HG02973 (cell line): ENCODE measurements around the gene TMEM120B.

Source experiments
- ATAC-seq: cut with Tn5 transposase; IDR thresholded peaks from one replicate; pipeline ENCODE4 v1.9.1; 2021; ENCODE audit warnings: moderate library complexity; ENCODE audit not compliant: unreplicated experiment

TMEM120B gene

GRCh38 chr12:121812921-121813896 is 100.7 kb downstream of the TMEM120B start:
- no peak for ATAC-seq

DNA sequence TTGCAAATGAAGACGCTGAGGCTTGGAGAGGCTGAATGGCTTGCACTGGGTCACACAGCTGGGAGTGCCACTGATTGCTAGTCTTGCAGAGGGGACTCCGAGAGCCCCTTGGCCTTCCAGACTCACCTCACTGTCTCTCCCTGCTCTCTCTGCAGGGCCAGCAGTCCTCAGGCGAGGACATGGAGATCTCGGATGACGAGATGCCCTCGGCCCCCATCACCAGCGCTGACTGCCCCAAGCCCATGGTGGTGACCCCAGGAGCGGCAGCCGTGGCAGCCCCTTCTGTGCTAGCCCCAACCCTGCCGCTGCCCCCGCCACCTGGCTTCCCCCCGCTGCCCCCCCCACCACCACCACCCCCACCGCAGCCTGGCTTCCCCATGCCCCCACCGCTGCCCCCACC is 101.4 kb downstream of the TMEM120B start:
- no peak for ATAC-seq

DNA sequence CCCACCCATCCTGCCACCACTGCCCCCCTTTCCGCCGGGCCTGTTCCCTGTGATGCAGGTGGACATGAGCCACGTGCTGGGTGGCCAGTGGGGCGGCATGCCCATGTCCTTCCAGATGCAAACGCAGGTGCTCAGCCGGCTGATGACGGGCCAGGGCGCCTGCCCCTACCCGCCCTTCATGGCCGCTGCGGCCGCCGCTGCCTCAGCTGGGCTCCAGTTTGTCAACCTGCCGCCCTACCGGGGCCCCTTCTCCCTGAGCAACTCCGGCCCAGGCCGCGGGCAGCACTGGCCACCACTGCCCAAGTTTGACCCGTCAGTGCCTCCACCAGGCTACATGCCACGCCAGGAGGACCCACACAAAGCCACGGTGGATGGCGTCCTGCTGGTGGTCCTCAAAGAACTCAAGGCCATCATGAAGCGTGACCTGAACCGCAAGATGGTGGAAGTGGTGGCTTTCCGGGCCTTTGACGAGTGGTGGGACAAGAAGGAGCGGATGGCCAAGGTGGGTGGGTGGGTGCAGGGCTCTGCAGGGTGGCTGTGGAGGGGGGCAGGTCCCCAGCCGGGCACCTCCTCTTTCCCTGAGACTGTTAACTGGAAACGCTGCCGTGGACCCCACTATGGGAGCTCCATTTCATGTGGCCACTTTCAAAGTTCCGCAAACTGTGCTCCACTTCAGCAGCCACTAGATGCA is 102.0 kb downstream of the TMEM120B start:
- ATAC-seq = no peak

- no peak for ATAC-seq
Observed at GRCh38 chr12:121815263-121815662, 102.7 kb downstream of the TMEM120B start.

GRCh38 chr12:121816925-121817647 is 104.5 kb downstream of the TMEM120B start:
- no peak for ATAC-seq

DNA sequence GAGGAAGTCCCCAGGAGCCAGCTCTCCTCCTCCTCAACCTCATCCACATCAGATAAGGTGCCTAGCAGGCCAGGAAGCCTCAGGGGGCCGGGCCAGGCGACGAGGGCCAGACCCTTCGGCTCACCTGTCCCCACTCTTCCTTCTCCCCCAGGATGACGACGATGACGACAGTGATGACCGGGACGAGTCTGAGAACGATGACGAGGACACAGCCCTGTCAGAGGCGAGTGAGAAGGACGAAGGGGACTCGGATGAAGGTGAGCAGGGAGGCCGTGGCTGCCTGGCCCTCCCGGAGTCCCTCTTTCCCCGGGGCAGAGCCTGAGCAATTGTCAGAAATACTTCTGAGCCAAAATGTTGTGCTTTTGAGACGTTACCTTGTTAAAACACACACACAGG is 105.1 kb downstream of the TMEM120B start:
- no peak for ATAC-seq

DNA sequence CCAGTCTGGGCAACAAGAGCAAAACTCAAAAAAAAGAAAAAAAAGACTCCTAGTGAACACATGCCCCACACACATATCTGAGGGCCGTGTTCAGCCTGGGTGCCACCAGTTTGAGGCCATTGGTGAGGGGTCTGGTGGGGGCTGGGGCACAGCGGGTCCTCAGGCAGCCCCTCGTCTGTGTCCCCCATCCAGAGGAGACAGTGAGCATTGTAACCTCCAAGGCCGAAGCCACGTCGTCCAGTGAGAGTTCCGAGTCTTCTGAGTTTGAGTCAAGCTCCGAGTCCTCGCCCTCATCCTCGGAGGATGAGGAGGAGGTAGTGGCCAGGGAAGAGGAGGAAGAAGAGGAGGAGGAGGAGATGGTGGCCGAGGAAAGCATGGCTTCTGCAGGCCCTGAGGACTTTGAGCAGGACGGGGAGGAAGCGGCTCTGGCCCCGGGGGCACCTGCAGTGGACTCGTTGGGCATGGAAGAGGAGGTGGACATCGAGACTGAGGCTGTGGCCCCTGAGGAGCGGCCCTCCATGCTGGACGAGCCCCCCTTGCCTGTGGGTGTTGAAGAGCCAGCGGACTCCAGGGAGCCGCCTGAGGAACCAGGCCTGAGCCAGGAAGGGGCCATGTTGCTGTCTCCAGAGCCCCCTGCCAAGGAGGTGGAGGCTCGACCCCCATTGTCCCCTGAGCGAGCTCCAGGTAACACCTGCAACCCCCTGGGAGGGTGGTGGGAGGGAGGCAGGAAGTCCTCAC is 106.8 kb downstream of the TMEM120B start:
- ATAC-seq = no peak

- ATAC-seq = no peak
Observed at GRCh38 chr12:121820056-121820455, 107.5 kb downstream of the TMEM120B start.

DNA sequence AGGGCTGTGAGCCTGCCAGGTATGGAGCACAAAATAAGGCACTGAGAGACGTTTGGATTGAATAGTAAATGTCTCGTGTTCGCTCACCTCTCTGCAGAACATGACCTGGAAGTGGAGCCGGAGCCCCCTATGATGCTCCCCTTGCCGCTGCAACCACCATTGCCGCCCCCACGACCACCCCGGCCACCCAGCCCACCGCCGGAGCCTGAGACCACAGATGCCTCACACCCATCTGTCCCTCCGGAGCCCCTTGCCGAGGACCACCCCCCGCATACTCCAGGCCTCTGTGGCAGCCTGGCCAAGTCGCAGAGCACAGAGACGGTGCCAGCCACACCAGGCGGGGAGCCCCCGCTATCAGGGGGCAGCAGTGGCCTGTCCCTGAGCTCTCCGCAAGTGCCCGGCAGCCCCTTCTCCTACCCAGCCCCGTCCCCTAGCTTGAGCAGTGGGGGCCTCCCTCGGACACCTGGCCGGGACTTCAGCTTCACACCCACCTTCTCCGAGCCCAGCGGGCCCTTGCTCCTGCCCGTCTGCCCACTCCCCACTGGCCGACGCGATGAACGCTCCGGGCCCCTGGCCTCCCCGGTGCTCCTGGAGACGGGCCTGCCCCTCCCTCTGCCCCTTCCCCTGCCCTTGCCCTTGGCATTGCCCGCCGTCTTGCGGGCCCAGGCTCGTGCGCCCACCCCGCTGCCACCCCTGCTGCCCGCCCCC is 110.0 kb downstream of the TMEM120B start:
- no peak for ATAC-seq

GRCh38 chr12:121823101-121823726 is 110.7 kb downstream of the TMEM120B start:
- ATAC-seq = no peak

DNA sequence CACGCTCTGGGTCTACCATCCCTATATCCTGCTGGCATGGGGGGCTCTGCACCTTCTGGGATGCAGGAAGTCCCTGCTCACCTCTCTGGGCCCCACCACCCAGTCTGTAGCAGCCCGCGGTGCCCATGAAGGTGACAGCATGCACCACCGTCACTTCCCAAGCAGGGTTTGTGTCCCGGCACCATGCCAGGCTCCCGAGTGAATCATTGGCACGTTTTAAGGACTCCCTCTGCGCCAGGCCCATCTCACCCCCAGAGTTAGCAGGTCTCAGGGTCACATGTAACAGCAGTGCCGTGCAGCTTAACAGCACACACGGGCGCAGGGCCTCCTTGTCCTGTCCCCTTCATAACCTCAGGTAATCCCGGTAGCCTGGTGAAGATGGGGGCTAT is 111.2 kb downstream of the TMEM120B start:
- no peak for ATAC-seq

- no peak for ATAC-seq
Observed at GRCh38 chr12:121825041-121825523, 112.5 kb downstream of the TMEM120B start.

DNA sequence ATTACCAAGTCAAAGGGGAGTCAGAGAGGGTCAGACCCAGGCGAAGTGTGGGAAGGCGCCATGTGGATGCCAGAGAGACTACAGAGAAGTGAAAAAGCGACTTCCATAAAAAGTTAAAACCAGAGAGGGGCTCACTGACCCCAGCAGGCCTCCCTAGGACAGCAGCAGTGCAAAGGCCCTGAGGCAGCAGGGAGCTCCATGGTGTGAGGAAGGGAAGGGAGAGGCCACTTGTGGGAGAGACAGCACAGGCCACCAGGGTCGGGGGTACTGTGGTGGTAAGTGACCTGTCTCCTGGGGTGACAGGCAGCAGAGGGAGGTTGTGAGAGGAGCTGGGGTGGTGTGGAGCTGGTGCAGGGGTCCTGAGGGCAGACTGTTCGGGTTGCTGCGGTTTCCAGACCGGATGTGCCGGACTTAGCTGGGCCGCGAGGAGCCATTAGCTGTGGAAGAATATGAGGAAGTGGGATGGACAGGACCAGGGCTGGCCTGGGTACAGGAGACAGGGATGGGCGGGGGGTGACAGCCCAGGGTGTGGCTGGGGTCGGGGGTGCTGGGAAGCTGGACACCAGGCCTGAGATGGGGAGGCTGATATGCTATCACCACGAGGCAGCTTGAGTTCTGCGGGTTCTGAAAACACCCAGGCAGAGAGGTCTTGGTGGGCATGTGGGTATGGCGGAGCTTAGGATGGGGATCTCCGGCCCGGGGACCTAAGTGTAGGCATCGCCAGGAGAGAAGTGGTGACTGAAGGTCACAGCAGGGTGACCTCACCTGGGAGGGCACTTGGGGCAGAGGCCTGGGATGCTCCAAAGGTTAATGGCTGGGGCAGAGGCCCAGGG is 114.0 kb downstream of the TMEM120B start:
- ATAC-seq = no peak

DNA sequence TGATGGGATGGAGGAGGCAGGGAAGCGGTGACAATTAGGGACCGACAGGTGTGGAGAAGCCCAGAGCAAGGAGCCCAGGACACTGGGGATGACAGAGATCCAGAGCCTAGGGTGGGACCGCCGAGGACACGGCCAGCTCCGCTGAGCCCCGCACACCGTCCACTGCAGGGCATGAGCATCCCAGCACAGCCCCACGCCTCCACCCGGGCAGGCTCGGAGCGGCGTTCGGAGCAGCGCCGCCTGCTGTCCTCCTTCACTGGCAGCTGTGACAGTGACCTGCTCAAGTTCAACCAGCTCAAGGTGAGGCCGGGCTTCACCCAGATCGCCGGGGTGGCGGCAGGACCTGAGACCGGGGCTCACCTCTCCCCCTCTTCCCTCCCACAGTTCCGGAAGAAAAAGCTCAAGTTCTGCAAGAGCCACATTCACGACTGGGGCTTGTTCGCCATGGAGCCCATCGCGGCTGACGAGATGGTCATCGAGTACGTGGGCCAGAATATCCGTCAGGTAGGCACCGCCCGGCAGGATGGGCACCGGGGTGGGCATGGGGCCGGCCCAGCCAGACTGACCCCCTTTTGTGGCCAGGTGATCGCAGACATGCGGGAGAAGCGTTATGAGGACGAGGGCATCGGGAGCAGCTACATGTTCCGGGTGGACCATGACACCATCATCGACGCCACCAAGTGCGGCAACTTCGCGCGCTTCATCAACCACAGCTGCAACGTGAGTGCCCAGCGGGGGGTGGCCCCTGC is 115.0 kb downstream of the TMEM120B start:
- no peak for ATAC-seq

GRCh38 chr12:121828306-121828705 is 115.8 kb downstream of the TMEM120B start:
- no peak for ATAC-seq

DNA sequence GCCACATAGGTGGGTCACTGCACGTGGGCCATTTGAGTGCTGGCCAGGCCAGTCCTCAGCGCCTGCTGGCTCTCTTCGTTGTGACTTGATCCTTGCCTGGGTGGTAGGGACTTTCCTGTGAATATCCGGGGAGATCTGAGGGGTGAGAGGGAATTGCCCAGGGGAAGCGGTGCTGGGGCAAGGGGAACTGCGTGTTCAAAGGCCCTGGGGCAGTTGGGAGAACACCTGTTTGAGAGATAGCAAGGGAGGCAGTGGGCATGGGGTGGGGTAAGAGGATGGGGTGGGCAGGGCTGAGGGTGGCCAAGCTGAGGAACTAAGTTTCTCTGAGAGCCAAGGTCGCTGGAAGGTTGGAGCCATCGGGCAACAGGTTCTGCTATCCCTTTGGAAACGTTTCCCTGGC is 116.3 kb downstream of the TMEM120B start:
- no peak for ATAC-seq

DNA sequence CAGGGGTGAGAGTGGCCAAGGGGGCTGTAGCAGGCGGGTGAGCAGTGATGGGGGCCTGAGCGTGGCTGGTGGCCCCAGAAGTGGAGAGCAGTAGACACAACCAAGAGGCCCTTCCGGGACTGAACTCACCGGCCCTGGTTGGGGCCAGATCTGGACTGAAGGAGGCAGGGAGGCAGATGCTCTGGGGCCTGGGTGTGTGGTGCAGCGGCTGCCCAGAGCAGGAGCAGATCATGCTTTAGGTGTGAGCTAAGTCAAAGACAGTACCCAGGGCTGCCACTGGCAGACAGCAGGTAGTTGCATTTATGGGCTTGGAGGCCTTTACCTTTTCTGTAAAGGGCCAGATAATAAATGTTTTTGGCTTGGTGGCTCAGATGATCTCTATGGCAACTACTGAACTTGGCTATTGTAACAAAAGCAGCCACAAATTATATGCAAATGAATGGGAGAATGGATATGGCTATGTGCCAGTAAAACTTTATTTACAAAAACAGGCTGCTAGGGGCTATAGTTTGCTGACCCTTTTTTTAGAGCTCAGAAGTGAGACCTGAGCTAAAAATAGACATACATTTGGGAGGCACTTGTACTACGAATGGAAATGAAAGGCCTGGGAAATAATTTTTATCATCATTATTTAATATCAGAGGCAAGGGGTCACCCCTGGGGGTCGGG is 116.8 kb downstream of the TMEM120B start:
- ATAC-seq = no peak
